Activated CD8-positive, alpha-beta T cell treated with anti-CD3 and anti-CD28 coated beads for 36 hours (primary cell): ENCODE results near the gene ZSCAN23. TPM values are rescaled to one million over a fixed set of nuclear protein-coding genes. Genes with fewer than 3 reads are reported as not detected.

Experiments used
- ATAC-seq: fragments of 200-7000 bp; cut with Tn5 transposase; one replicate; pipeline ENCODE4 v1.10.0; 2021; ENCODE audit warnings: mild to moderate bottlenecking, moderate library complexity
- CTCF ChIA-PET: fragments of 350-600 bp; sonication (Branson Sonifier 250); formaldehyde crosslinking; loops from one replicate; lab custom pipeline; 2021; ENCODE audit warnings: antibody characterized with exemption; lab: Charles Lee
- POLR2A ChIA-PET: fragments of 350-600 bp; sonication (Branson Sonifier 250); formaldehyde crosslinking; loops from one replicate; lab custom pipeline; 2021; ENCODE audit warnings: antibody characterized with exemption; lab: Charles Lee
- DNase-seq: peaks from one replicate; pipeline ENCODE4 v3.0.0-alpha.2; 2020
- H3K27ac Mint-ChIP-seq: one replicate; pipeline ENCODE4 v1.8.0; 2021; ENCODE audit warnings: mild to moderate bottlenecking, mixed read lengths
- H3K27me3 Mint-ChIP-seq: one replicate; pipeline ENCODE4 v1.8.0; 2021; ENCODE audit warnings: mixed read lengths
- H3K36me3 Mint-ChIP-seq: one replicate; pipeline ENCODE4 v1.8.0; 2021; ENCODE audit warnings: low read depth, mixed read lengths
- H3K4me1 Mint-ChIP-seq: one replicate; pipeline ENCODE4 v1.8.0; 2021; ENCODE audit warnings: low read depth, mixed read lengths
- H3K4me3 Mint-ChIP-seq: one replicate; pipeline ENCODE4 v1.8.0; 2021; ENCODE audit warnings: mild to moderate bottlenecking, moderate library complexity, mixed read lengths
- H3K9me3 Mint-ChIP-seq: one replicate; pipeline ENCODE4 v1.8.0; 2021; ENCODE audit warnings: mixed read lengths
- intact Hi-C: fragments of 100-400 bp; cut with micrococcal nuclease; formaldehyde crosslinking; loops from one replicate; pipeline ENCODE4 v1.10.0; 2022
- total RNA-seq, 2 experiments: library from RNA; stranded (reverse); gene quantifications; one replicate each; pipeline ENCODE4 v1.2.3, GENCODE V29; 2021
- TF ChIP-seq, protein P1 (sequence below): fragments of 200-600 bp; IDR thresholded peaks from one replicate; pipeline ENCODE4 v1.8.0; 2022; ENCODE audit warnings: antibody characterized with exemption, mild to moderate bottlenecking

The ZSCAN23 gene
- total RNA-seq = 1 to 10 TPM; 1.1 to 1.6 TPM

DNA sequence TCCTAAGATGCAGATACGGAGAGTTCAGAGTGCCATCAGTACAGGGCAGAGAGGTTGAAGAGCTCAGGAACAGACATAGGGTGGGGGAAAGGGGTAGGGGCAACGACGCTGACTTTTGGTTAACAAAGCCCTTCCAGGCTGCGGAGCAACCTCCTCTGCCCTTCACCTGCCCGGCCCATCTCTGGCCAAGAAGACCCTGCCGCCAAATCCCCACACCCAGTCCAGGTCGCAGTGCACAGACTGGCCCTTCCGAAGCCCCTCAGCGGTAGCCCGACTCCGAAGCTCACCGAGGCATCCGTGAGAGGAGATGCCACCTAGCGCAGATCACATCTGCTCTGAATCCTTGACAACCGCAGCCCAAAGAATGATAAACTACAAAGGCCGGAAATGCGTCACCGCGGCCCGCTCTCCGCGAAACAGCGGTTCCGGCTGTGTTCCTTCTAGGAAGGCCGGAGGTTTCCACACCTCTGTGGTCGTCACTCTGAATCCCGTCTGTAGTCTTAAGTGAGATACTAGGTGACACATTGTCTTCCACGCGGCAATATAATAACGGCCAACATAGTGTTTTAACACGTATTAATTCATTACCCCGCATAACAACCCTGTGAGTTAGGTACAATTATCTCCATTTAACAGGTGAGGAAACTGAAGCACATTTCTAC is at the start of gene ZSCAN23:
Gene ZSCAN23 (minus strand): TSS at position 380 of the 662 bp plus-strand sequence. CDS start 7,225 bp downstream, outside the sequence.
- H3K36me3 Mint-ChIP-seq = peaks cover 24% of the 10 kb centered on the region
- H3K9me3 Mint-ChIP-seq = peaks cover 10% of the 10 kb centered on the region
- TF ChIP-seq, protein P1, sequence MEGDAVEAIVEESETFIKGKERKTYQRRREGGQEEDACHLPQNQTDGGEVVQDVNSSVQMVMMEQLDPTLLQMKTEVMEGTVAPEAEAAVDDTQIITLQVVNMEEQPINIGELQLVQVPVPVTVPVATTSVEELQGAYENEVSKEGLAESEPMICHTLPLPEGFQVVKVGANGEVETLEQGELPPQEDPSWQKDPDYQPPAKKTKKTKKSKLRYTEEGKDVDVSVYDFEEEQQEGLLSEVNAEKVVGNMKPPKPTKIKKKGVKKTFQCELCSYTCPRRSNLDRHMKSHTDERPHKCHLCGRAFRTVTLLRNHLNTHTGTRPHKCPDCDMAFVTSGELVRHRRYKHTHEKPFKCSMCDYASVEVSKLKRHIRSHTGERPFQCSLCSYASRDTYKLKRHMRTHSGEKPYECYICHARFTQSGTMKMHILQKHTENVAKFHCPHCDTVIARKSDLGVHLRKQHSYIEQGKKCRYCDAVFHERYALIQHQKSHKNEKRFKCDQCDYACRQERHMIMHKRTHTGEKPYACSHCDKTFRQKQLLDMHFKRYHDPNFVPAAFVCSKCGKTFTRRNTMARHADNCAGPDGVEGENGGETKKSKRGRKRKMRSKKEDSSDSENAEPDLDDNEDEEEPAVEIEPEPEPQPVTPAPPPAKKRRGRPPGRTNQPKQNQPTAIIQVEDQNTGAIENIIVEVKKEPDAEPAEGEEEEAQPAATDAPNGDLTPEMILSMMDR = no peak
- peak within 1 kb of the TSS; percentile 96 for H3K27ac Mint-ChIP-seq
- peaks cover 28% of the 10 kb centered on the region for H3K4me1 Mint-ChIP-seq
- ChIA-PET CTCF (interaction anchor here (0.6 kb wide), 1 partner anchor 11 kb away, joined by 4 read pairs; no protein-coding TSS in a partner anchor), POLR2A (interaction anchor here (0.7 to 1.5 kb wide), 2 partner anchors 20 to 619 kb away, joined by 3 read pairs; a partner anchor contains a TSS)
- peak within 1 kb of the TSS; percentile 98 for H3K4me3 Mint-ChIP-seq
- H3K27me3 Mint-ChIP-seq = peaks cover 32% of the 10 kb centered on the region
- peak; percentile 94 for DNase-seq
- ATAC-seq = peak; percentile 85
- intact Hi-C loops = loop anchor here (5.0 kb wide), 1 partner anchor 41 kb away; no protein-coding TSS in a partner anchor

DNA sequence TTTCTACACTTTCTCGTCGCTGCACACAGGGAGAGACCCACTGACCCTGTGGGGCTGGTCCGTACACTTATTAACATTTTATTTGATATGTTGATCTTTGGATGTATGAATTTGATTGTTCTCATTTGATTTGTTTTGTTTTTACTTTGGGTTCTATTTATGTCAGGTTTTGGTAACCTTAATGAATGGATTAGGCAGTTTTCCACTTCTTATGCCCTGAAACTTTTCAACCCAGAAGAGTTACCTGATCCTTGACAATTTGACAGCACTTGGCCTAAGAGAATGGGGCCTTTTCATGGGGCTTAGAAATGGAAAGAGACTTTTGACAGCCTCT is 48.7 kb upstream of the ZSCAN23 start:
- TF ChIP-seq, protein P1 = no peak
- Mint-ChIP-seq H3K4me3 (no peak overlapping the region), H3K27ac (no peak overlapping the region), H3K9me3 (no peaks in the 10 kb centered on the region), H3K36me3 (no peaks in the 10 kb centered on the region), H3K27me3 (peaks cover 49% of the 10 kb centered on the region), H3K4me1 (peaks cover 25% of the 10 kb centered on the region)
- intact Hi-C loops = loop anchor here (10.0 kb wide), 1 partner anchor 193 kb away; no protein-coding TSS in a partner anchor
- ChIA-PET POLR2A (no interaction called here), CTCF (no interaction called here)
- DNase-seq (no peak), ATAC-seq (no peak)

DNA sequence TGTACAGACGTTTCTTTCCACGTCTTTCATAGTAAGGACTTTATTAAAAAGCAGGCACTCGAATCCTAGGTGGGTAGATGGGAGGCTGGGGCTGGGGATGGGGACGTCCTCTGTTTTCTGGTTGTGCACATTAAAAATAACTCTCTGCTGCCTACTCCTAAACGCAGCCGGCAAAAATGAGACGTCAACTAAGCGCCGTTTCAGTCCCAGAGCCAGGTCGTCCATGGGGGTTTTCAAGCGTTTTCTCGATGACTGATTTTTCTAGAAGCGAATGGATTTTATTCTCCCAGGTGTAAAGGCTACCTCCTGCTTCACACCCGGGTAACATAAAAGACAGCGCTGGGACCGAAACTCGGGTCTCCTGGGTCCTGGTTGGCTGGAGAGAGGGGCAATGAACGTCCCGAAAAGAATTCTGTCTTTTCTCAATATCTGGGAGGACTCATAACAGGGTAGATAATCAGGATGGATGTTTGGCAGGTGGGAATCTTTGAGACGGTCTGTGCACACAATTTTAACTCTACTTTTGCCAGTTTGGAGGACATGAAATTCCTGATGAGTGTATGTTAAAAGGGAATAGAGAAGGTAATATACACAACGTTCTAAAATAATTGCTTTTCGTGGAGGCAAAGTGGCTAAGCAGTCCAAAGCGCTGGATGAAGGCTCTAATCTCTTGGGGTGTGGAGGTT is 47.1 kb upstream of the ZSCAN23 start:
- peaks cover 56% of the 10 kb centered on the region for H3K27me3 Mint-ChIP-seq
- TF ChIP-seq, protein P1 = no peak
- H3K4me1 Mint-ChIP-seq = peaks cover 25% of the 10 kb centered on the region
- POLR2A ChIA-PET = no interaction called here
- ATAC-seq (peak; percentile 48), DNase-seq (peak; percentile 37)
- CTCF ChIA-PET = no interaction called here
- peak overlapping the region; percentile 71 for H3K4me3 Mint-ChIP-seq
- intact Hi-C loops = loop anchor here (10.0 kb wide), 1 partner anchor 194 kb away; no protein-coding TSS in a partner anchor
- H3K9me3 Mint-ChIP-seq = peaks cover 4% of the 10 kb centered on the region
- H3K36me3 Mint-ChIP-seq = no peaks in the 10 kb centered on the region
- peak overlapping the region; percentile 74 for H3K27ac Mint-ChIP-seq

DNA sequence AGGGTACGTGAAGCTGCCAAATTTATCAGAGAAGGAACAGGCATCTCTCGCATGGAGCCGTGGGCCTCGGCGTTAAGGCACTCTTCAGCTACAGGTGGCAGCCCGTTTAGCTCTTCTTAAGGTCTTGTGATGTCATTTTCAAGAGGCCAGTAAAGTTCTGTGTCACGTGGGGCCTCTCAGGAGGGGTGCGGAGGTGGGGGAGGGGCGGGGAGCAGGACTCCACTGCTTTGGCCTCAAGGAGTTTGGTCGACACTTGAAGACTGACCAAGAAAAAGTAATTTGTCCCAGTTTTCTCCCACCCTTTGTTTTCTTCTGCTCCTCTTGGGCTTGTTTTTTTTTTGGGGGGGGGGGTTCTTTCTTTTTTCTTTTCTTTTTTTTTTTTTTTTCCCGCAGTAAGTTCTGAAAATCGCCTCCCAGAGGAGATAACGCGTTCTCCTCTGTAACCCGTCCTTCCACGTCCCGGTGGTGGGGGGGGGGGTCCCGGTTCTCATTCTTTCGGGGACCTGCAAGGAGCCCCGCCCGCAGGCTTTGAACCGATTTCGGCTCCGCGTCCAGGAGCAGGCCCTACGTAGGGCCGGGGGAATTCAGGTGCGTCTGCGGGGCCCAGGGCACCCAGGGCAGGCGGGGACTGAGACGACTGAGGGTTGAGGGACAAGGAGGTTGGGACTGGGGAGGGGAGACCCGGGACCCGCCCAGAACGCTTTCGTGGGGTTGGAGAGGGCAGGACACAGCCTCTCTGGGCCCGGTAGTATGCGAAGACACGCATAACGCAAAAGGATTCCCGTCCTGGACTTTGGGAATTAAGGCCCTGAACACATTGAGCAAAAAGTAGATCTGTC is 46.3 kb upstream of the ZSCAN23 start:
- DNase-seq (peak; percentile 72), ATAC-seq (peak; percentile 80)
- CTCF ChIA-PET = interaction anchor here (0.9 to 1.2 kb wide), 2 partner anchors 11 to 134 kb away, joined by 3 read pairs; no protein-coding TSS in a partner anchor
- peaks cover 58% of the 10 kb centered on the region for H3K27me3 Mint-ChIP-seq
- H3K27ac Mint-ChIP-seq = peak overlapping the region; percentile 74
- peaks cover 25% of the 10 kb centered on the region for H3K4me1 Mint-ChIP-seq
- H3K9me3 Mint-ChIP-seq = peaks cover 4% of the 10 kb centered on the region
- intact Hi-C loops = loop anchor here (10.0 kb wide), 1 partner anchor 195 kb away; no protein-coding TSS in a partner anchor
- H3K36me3 Mint-ChIP-seq = no peaks in the 10 kb centered on the region
- peak overlapping the region; percentile 71 for H3K4me3 Mint-ChIP-seq
- TF ChIP-seq, protein P1 = no peak
- POLR2A ChIA-PET = interaction anchor here (1.3 kb wide), 1 partner anchor 11 kb away, joined by 4 read pairs; no protein-coding TSS in a partner anchor
